Activated CD8-positive, alpha-beta T cell treated with anti-CD3 and anti-CD28 coated beads for 36 hours (primary cell): ENCODE measurements around the gene NAALADL1. TPM values are rescaled to one million over a fixed set of nuclear protein-coding genes. Genes with fewer than 3 reads are reported as not detected.

Experiments used
- ATAC-seq: fragments of 200-7000 bp; cut with Tn5 transposase; one replicate; pipeline ENCODE4 v1.10.0; 2021; ENCODE audit warnings: mild to moderate bottlenecking, moderate library complexity
- CTCF ChIA-PET: fragments of 350-600 bp; sonication (Branson Sonifier 250); formaldehyde crosslinking; loops from one replicate; lab custom pipeline; 2021; ENCODE audit warnings: antibody characterized with exemption; lab: Charles Lee
- POLR2A ChIA-PET: fragments of 350-600 bp; sonication (Branson Sonifier 250); formaldehyde crosslinking; loops from one replicate; lab custom pipeline; 2021; ENCODE audit warnings: antibody characterized with exemption; lab: Charles Lee
- DNase-seq: peaks from one replicate; pipeline ENCODE4 v3.0.0-alpha.2; 2020
- H3K27ac Mint-ChIP-seq: one replicate; pipeline ENCODE4 v1.8.0; 2021; ENCODE audit warnings: mild to moderate bottlenecking, mixed read lengths
- H3K27me3 Mint-ChIP-seq: one replicate; pipeline ENCODE4 v1.8.0; 2021; ENCODE audit warnings: mixed read lengths
- H3K36me3 Mint-ChIP-seq: one replicate; pipeline ENCODE4 v1.8.0; 2021; ENCODE audit warnings: low read depth, mixed read lengths
- H3K4me1 Mint-ChIP-seq: one replicate; pipeline ENCODE4 v1.8.0; 2021; ENCODE audit warnings: low read depth, mixed read lengths
- H3K4me3 Mint-ChIP-seq: one replicate; pipeline ENCODE4 v1.8.0; 2021; ENCODE audit warnings: mild to moderate bottlenecking, moderate library complexity, mixed read lengths
- H3K9me3 Mint-ChIP-seq: one replicate; pipeline ENCODE4 v1.8.0; 2021; ENCODE audit warnings: mixed read lengths
- intact Hi-C: fragments of 100-400 bp; cut with micrococcal nuclease; formaldehyde crosslinking; loops from one replicate; pipeline ENCODE4 v1.10.0; 2022
- total RNA-seq, 2 experiments: library from RNA; stranded (reverse); gene quantifications; one replicate each; pipeline ENCODE4 v1.2.3, GENCODE V29; 2021
- TF ChIP-seq, protein P1 (sequence below): fragments of 200-600 bp; IDR thresholded peaks from one replicate; pipeline ENCODE4 v1.8.0; 2022; ENCODE audit warnings: antibody characterized with exemption, mild to moderate bottlenecking

Gene NAALADL1
- total RNA-seq, 2 experiments from 2014 or later: 6.6 to 7.6 TPM

DNA sequence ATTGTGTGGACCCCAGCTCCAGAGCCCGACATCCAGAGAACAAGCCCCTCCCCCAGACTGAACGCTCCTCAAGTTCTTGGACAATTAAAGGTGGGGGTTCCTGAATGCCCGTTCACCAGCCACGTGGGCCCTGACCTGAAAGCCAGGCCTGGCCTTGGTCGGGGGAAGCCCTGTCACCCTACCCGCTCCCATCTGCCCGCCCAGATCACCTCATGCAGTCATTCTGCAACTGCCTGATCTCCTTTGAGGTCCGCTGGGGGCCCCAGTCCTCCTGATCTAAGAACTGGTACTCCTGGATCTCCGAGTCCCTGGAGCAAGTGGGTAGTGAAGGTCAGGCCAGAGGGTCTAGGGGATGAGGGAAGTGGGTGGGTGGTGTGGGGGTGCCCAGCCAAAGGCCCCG lies 9.1 kb upstream of the NAALADL1 start:
- no peaks in the 10 kb centered on the region for H3K36me3 Mint-ChIP-seq
- POLR2A ChIA-PET: no interaction called here
- CTCF ChIA-PET: no interaction called here
- H3K9me3 Mint-ChIP-seq: no peaks in the 10 kb centered on the region
- intact Hi-C loops: no loop called here
- H3K27ac Mint-ChIP-seq: no peak overlapping the region
- H3K4me1 Mint-ChIP-seq: peaks cover 2% of the 10 kb centered on the region
- ATAC-seq (no peak), DNase-seq (no peak)
- TF ChIP-seq, protein P1, sequence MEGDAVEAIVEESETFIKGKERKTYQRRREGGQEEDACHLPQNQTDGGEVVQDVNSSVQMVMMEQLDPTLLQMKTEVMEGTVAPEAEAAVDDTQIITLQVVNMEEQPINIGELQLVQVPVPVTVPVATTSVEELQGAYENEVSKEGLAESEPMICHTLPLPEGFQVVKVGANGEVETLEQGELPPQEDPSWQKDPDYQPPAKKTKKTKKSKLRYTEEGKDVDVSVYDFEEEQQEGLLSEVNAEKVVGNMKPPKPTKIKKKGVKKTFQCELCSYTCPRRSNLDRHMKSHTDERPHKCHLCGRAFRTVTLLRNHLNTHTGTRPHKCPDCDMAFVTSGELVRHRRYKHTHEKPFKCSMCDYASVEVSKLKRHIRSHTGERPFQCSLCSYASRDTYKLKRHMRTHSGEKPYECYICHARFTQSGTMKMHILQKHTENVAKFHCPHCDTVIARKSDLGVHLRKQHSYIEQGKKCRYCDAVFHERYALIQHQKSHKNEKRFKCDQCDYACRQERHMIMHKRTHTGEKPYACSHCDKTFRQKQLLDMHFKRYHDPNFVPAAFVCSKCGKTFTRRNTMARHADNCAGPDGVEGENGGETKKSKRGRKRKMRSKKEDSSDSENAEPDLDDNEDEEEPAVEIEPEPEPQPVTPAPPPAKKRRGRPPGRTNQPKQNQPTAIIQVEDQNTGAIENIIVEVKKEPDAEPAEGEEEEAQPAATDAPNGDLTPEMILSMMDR: no peak
- H3K27me3 Mint-ChIP-seq: no peaks in the 10 kb centered on the region
- H3K4me3 Mint-ChIP-seq: no peak overlapping the region

DNA sequence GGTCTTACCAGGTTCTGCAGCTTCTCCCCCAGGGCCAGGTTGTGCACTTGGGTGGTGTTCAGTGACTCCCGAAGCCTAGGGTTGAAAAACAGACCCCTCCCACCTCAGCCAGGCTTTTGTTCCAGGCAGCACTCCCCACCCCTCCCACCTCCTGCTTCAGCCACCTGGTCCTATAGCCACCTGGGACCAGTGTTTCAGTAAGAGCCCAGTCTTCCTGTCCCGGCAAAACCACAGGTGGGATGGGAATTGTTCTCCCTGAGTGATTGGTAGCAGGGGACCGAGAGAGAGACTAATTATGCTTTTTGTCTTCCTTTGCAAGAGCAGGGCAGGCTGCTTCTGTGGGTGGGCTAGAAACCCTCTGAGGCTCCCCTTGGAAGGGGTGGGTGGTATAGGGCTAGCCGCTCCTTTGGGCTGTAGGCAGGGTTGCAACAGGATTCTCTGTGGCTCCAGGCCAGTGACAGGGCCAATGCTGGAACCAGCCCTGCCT lies 8.5 kb upstream of the NAALADL1 start:
- ChIA-PET CTCF (no interaction called here), POLR2A (interaction anchor here (2.0 kb wide), 1 partner anchor 11 kb away, joined by 6 read pairs; no protein-coding TSS in a partner anchor)
- Mint-ChIP-seq H3K27ac (no peak overlapping the region), H3K4me3 (no peak overlapping the region), H3K27me3 (no peaks in the 10 kb centered on the region), H3K4me1 (peaks cover 2% of the 10 kb centered on the region), H3K36me3 (no peaks in the 10 kb centered on the region), H3K9me3 (no peaks in the 10 kb centered on the region)
- no peak for DNase-seq
- intact Hi-C loops: no loop called here
- ATAC-seq: no peak
- TF ChIP-seq, protein P1: no peak

DNA sequence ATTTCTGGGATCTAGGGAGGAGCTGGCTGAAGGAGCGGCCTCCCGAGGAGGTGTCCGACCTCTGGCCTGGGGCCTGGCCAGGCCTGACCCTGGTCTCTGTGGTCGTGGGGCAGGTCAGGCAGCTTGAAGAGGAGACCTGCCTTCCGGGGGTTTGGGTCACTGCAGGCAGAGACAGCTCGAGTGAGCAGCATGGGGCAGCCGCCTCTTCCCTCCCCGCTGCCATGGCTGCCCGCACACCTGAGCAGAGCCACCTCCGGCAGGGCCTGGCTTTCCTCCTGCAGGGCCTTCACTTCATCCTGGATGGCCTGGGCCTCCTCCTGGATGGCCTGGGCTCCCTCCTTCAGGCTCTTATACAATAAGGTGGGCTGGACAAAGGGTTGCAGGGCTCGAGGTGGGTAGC lies 8.0 kb upstream of the NAALADL1 start:
- ATAC-seq: no peak
- Mint-ChIP-seq H3K27me3 (no peaks in the 10 kb centered on the region), H3K9me3 (no peaks in the 10 kb centered on the region), H3K4me1 (peaks cover 2% of the 10 kb centered on the region), H3K4me3 (no peak overlapping the region), H3K36me3 (no peaks in the 10 kb centered on the region), H3K27ac (no peak overlapping the region)
- POLR2A ChIA-PET: interaction anchor here (2.0 kb wide), 1 partner anchor 12 kb away, joined by 6 read pairs; no protein-coding TSS in a partner anchor
- DNase-seq: no peak
- CTCF ChIA-PET: no interaction called here
- TF ChIP-seq, protein P1: no peak
- intact Hi-C loops: no loop called here

DNA sequence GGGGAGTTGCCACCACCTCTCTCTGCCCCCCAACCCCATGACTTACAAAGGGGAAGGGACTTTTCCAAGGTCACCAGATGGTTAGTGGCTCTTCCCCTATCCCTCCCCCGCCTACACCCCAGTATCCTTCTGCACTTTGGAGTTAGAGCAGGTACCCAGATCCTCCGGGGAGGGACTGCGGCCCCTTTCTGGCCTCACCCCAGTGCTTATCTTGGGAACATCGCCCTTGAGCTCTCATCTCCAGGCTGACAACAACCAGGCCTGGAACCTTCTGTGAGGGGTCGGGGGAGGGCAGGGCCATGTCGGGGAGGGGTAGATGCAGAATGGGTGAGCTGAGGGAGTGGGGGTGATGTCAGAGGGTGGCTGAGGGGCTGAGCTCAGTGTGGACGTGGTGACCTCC lies 7.5 kb upstream of the NAALADL1 start:
- Mint-ChIP-seq H3K27me3 (no peaks in the 10 kb centered on the region), H3K4me3 (no peak overlapping the region), H3K36me3 (no peaks in the 10 kb centered on the region), H3K27ac (no peak overlapping the region), H3K9me3 (no peaks in the 10 kb centered on the region), H3K4me1 (peaks cover 4% of the 10 kb centered on the region)
- ChIA-PET CTCF (no interaction called here), POLR2A (interaction anchor here (2.0 kb wide), 1 partner anchor 12 kb away, joined by 6 read pairs; no protein-coding TSS in a partner anchor)
- TF ChIP-seq, protein P1: no peak
- DNase-seq (no peak), ATAC-seq (no peak)
- intact Hi-C loops: no loop called here

DNA sequence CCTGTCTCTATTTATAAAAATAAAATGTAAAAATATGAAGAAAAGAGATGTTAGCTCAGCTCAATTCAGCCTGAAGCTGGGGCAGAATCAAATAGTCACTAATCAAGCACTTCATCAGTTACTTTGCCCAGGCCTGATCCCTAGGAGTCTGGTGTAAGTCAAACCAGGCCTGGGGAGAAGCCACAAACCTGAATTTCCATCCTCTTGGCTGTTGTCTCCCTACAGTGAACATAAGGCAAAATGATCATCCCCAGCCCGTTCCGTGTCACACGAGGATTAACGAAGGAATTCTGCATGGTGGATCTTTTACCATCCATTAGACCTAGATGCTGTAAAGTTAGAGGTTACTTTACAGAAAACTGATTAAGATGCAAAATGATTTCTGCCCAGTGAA lies 6.5 kb upstream of the NAALADL1 start:
- no peak for ATAC-seq
- CTCF ChIA-PET: interaction anchor here (1.4 kb wide), 1 partner anchor 14 kb away, joined by 3 read pairs; no protein-coding TSS in a partner anchor

More for the DNA sequence above, 6.5 kb upstream of the NAALADL1 start:
- Mint-ChIP-seq H3K27ac (no peak overlapping the region), H3K4me3 (no peak overlapping the region), H3K36me3 (no peaks in the 10 kb centered on the region), H3K27me3 (no peaks in the 10 kb centered on the region), H3K9me3 (no peaks in the 10 kb centered on the region), H3K4me1 (peaks cover 6% of the 10 kb centered on the region)
- no peak for DNase-seq
- intact Hi-C loops: no loop called here
- TF ChIP-seq, protein P1: no peak
- POLR2A ChIA-PET: no interaction called here
